HG03139 (cell line): ENCODE results near the gene MARS1.
"Not testable (repeated sequence)": the region's sequence is repeated elsewhere in the genome, so short reads cannot be mapped to it uniquely, and the experiment has no call there.

Source experiments
- ATAC-seq: cut with Tn5 transposase; IDR thresholded peaks from one replicate; pipeline ENCODE4 v1.9.1; 2021; ENCODE audit not compliant: unreplicated experiment

The MARS1 gene

GRCh38 chr12:57487597-57488401 lies at the start of gene MARS1:
TSS of gene MARS1 (plus strand) at chr12:57488068. CDS start at chr12:57488091, 23 bp downstream.
- peak; percentile 95 for ATAC-seq

GRCh38 chr12:57438400-57438799 lies 49.5 kb upstream of the MARS1 start:
- ATAC-seq: no peak

- no peak for ATAC-seq
Measured at GRCh38 chr12:57439762-57440266, 48.1 kb upstream of the MARS1 start.

GRCh38 chr12:57441393-57441792 lies 46.5 kb upstream of the MARS1 start:
- not testable (repeated sequence) for ATAC-seq

GRCh38 chr12:57441846-57442427 lies 45.9 kb upstream of the MARS1 start:
- ATAC-seq: no peak

GRCh38 chr12:57444337-57444736 lies 43.5 kb upstream of the MARS1 start:
- ATAC-seq: not testable (repeated sequence)

- no peak for ATAC-seq
Measured at GRCh38 chr12:57444744-57445143, 43.1 kb upstream of the MARS1 start.

GRCh38 chr12:57446292-57446960 lies 41.4 kb upstream of the MARS1 start:
- ATAC-seq: no peak

- no peak for ATAC-seq
Measured at GRCh38 chr12:57448669-57449068, 39.2 kb upstream of the MARS1 start.

- no peak for ATAC-seq
Measured at GRCh38 chr12:57449375-57449774, 38.5 kb upstream of the MARS1 start.

- ATAC-seq: no peak
Measured at GRCh38 chr12:57450057-57450456, 37.8 kb upstream of the MARS1 start.

GRCh38 chr12:57451233-57451778 lies 36.6 kb upstream of the MARS1 start:
- no peak for ATAC-seq

GRCh38 chr12:57452181-57452936 lies 35.5 kb upstream of the MARS1 start:
- ATAC-seq: no peak

- no peak for ATAC-seq
Measured at GRCh38 chr12:57452937-57453509, 34.8 kb upstream of the MARS1 start.

- ATAC-seq: no peak
Measured at GRCh38 chr12:57454213-57454565, 33.7 kb upstream of the MARS1 start.

GRCh38 chr12:57454566-57455373 lies 33.1 kb upstream of the MARS1 start, which contains the start of gene INHBE:
TSS of gene INHBE (plus strand) at chr12:57455307. CDS start at chr12:57455537, 230 bp downstream.
- ATAC-seq: no peak

GRCh38 chr12:57455374-57456144 lies 32.3 kb upstream of the MARS1 start:
- no peak for ATAC-seq

GRCh38 chr12:57456145-57456700 lies 31.6 kb upstream of the MARS1 start:
- no peak for ATAC-seq
